ENCODE measurements around the gene ZNF17. TPM values are rescaled to one million over a fixed set of nuclear protein-coding genes. Genes with fewer than 3 reads are reported as not detected.
A peak's percentile ranks its signal among the peaks of the same experiment; 100 is the strongest.
"Not testable (repeated sequence)": the region's sequence is repeated elsewhere in the genome, so short reads cannot be mapped to it uniquely, and the experiment has no call there.

ZNF17 gene
- total and polyA plus RNA-seq, 2 donors from 2014 or later: 3.6 to 17.7 TPM

GRCh38 chr19:57363688-57364181, 47.2 kb upstream of the ZNF17 start:
- TF ChIP-seq CTCF (IDR thresholded peaks at IDR 0.05; ENCODE audit: borderline replicate concordance, extremely low read depth, insufficient read depth): no peak
- Histone ChIP-seq H3K4me3 (ENCODE audit: low read length in 3 of 3) (peak overlapping the region; percentile 80 to 92 (median 91)), H3K9me3 (ENCODE audit: control insufficient read depth in 2 of 3, insufficient read depth in 1 of 3, low read length in 3 of 3) (peaks cover 0 to 6% (median 0%) of the 10 kb centered on the region in 3 donors), H3K27me3 (ENCODE audit: control insufficient read depth, insufficient read depth, low read length) (no peaks in the 10 kb centered on the region), H3K9ac (ENCODE audit: low read length in 3 of 3) (peak overlapping the region; percentile 60 to 93 (median 82)), H3K27ac (ENCODE audit: low read depth in 2 of 2, low read length in 2 of 2) (peak overlapping the region; percentile 83 to 92), H3K4me1 (ENCODE audit: control insufficient read depth in 2 of 3, insufficient read depth in 2 of 3, low read depth in 1 of 3, low read length in 3 of 3) (peaks cover 0 to 6% (median 2%) of the 10 kb centered on the region in 3 donors), H3K36me3 (ENCODE audit: control insufficient read depth in 2 of 3, insufficient read depth in 3 of 3, low read length in 3 of 3) (peaks cover 2 to 5% (median 2%) of the 10 kb centered on the region in 3 donors)
- intact Hi-C loops (cut with DNase I): no loop called here
- peak in 2 of 5 donors; percentile 27 to 51 for DNase-seq
- FAIRE-seq: no peak

- intact Hi-C loops (cut with DNase I): no loop called here
- FAIRE-seq: no peak
- no peak for TF ChIP-seq CTCF (IDR thresholded peaks at IDR 0.05; ENCODE audit: borderline replicate concordance, extremely low read depth, insufficient read depth)
- no peak for DNase-seq
- Histone ChIP-seq H3K4me3 (ENCODE audit: low read length in 3 of 3) (no peak overlapping the region), H3K9ac (ENCODE audit: low read length in 3 of 3) (no peak overlapping the region), H3K36me3 (ENCODE audit: control insufficient read depth in 2 of 3, insufficient read depth in 3 of 3, low read length in 3 of 3) (peaks cover 0 to 5% (median 4%) of the 10 kb centered on the region in 3 donors), H3K9me3 (ENCODE audit: control insufficient read depth in 2 of 3, insufficient read depth in 1 of 3, low read length in 3 of 3) (no peaks in the 10 kb centered on the region), H3K27me3 (ENCODE audit: control insufficient read depth, insufficient read depth, low read length) (no peaks in the 10 kb centered on the region), H3K27ac (ENCODE audit: low read depth in 2 of 2, low read length in 2 of 2) (no peak overlapping the region), H3K4me1 (ENCODE audit: control insufficient read depth in 2 of 3, insufficient read depth in 2 of 3, low read depth in 1 of 3, low read length in 3 of 3) (peaks cover 0 to 6% (median 2%) of the 10 kb centered on the region in 3 donors)
Observed at GRCh38 chr19:57366776-57367175, 44.2 kb upstream of the ZNF17 start.

- no peak overlapping the region for H3K9ac ChIP-seq (ENCODE audit: low read length in 3 of 3)
- H3K4me3 ChIP-seq (ENCODE audit: low read length in 3 of 3): no peak overlapping the region
- peaks cover 0 to 19% (median 13%) of the 10 kb centered on the region in 3 donors for H3K9me3 ChIP-seq (ENCODE audit: control insufficient read depth in 2 of 3, insufficient read depth in 1 of 3, low read length in 3 of 3)
- H3K27ac ChIP-seq (ENCODE audit: low read depth in 2 of 2, low read length in 2 of 2): no peak overlapping the region
- H3K36me3 ChIP-seq (ENCODE audit: control insufficient read depth in 2 of 3, insufficient read depth in 3 of 3, low read length in 3 of 3): peaks cover 13 to 36% (median 19%) of the 10 kb centered on the region in 3 donors
- H3K4me1 ChIP-seq (ENCODE audit: control insufficient read depth in 2 of 3, insufficient read depth in 2 of 3, low read depth in 1 of 3, low read length in 3 of 3): no peaks in the 10 kb centered on the region
- H3K27me3 ChIP-seq (ENCODE audit: control insufficient read depth, insufficient read depth, low read length): no peaks in the 10 kb centered on the region
- TF ChIP-seq CTCF (IDR thresholded peaks at IDR 0.05; ENCODE audit: borderline replicate concordance, extremely low read depth, insufficient read depth): no peak
- no peak for DNase-seq
- intact Hi-C loops (cut with DNase I): no loop called here
- no peak for FAIRE-seq
Observed at GRCh38 chr19:57374179-57374578, 36.8 kb upstream of the ZNF17 start.

GRCh38 chr19:57374647-57375046, 36.3 kb upstream of the ZNF17 start:
- H3K27ac ChIP-seq (ENCODE audit: low read depth in 2 of 2, low read length in 2 of 2); H3K4me3 ChIP-seq (ENCODE audit: low read length in 3 of 3); DNase-seq; H3K9ac ChIP-seq (ENCODE audit: low read length in 3 of 3); intact Hi-C loops (cut with DNase I); FAIRE-seq; H3K4me1 ChIP-seq (ENCODE audit: control insufficient read depth in 2 of 3, insufficient read depth in 2 of 3, low read depth in 1 of 3, low read length in 3 of 3); H3K27me3 ChIP-seq (ENCODE audit: control insufficient read depth, insufficient read depth, low read length): not testable (repeated sequence)
- Histone ChIP-seq H3K36me3 (ENCODE audit: control insufficient read depth in 2 of 3, insufficient read depth in 3 of 3, low read length in 3 of 3) (peaks cover 13 to 36% (median 19%) of the 10 kb centered on the region in 3 donors), H3K9me3 (ENCODE audit: control insufficient read depth in 2 of 3, insufficient read depth in 1 of 3, low read length in 3 of 3) (peaks cover 0 to 19% (median 13%) of the 10 kb centered on the region in 3 donors)
